Epithelial cell of esophagus (primary cell): ENCODE results near the gene STS.

Experiments
- DNase-seq: peaks from one replicate; pipeline ENCODE4 v3.0.0; 2010; ENCODE audit warnings: low read depth
- H3K4me3 ChIP-seq: 2 replicates; pipeline ENCODE4 v1.5.1; 2011; ENCODE audit warnings: mild to moderate bottlenecking, low read length, control low read depth
- TF ChIP-seq, protein P1 (sequence below): IDR thresholded peaks from 2 replicates; pipeline ENCODE4 v1.5.1; 2011; ENCODE audit warnings: low read depth, mild to moderate bottlenecking, low read length, control low read depth, inconsistent platforms; ENCODE audit not compliant: insufficient read depth; ENCODE audit errors: missing control alignments

The STS gene

DNA sequence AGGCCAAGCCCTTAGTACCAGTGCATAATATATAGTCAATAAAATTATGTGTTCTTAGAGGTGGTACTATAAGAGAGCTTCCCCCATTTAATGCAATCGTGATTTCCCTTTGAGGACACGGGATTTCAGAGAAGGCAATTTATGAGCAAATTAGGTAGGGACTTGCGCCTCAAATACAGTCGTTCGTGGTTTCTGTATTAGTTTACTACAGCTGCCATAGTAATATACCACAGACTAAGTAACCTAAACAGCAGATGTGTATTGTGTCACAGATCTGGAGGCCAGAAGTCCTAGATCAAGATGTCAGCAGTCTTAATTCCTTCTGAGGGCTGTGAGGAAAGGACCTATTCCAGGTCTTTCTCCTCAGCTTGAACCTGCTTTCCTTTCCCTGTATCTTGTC lies 1.9 kb downstream of the STS start:
- no peak for DNase-seq
- H3K4me3 ChIP-seq, result no peak overlapping the region
- TF ChIP-seq, protein P1, sequence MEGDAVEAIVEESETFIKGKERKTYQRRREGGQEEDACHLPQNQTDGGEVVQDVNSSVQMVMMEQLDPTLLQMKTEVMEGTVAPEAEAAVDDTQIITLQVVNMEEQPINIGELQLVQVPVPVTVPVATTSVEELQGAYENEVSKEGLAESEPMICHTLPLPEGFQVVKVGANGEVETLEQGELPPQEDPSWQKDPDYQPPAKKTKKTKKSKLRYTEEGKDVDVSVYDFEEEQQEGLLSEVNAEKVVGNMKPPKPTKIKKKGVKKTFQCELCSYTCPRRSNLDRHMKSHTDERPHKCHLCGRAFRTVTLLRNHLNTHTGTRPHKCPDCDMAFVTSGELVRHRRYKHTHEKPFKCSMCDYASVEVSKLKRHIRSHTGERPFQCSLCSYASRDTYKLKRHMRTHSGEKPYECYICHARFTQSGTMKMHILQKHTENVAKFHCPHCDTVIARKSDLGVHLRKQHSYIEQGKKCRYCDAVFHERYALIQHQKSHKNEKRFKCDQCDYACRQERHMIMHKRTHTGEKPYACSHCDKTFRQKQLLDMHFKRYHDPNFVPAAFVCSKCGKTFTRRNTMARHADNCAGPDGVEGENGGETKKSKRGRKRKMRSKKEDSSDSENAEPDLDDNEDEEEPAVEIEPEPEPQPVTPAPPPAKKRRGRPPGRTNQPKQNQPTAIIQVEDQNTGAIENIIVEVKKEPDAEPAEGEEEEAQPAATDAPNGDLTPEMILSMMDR, result no peak

DNA sequence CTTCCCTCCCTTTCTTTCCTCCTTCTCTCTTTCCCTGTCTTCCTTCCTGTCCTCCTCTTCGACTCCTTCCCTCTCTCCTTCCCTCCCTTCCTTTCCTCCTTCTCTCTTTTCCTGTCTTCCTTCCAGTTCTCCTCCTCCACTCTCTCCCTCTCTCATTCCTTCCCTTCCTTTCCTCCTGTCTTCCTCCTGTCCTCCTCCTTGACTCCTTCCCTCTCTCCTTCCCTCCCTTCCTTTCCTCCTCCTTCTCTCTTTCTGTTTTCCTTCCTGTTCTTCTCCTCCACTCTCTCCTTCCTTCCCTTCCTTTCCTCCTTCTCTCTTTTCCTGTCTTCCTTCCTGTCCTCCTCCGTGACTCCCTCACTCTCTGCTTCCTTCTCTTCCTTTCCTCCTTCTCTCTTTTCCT lies 5.7 kb downstream of the STS start:
- no peak for DNase-seq
- no peak overlapping the region for H3K4me3 ChIP-seq
- TF ChIP-seq, protein P1, result no peak

DNA sequence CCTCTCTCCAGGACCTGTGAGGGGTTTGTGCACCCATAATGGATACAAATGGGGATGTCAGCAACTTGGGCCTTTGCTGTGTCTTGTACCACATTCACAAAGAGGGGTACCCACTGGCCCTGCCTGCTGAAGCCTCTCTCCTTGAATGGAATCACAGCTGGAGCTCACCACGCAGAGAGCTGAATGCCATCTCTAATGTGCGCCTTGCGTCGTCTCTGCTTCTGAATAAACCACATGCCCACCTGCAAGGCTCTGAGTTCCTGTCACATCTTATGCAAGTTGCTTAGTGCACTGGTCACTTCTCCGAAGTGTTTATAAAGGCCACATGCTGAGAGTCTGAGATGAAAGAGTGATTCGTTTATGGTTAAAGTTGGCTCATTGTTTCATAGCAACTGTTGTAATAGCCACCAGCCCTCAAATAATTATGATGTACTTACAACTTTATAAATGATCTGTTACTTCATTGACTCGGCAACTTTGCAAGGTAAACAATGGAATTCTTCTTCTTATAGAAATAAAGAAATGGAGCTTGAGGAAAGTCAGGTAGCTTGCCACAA lies 6.6 kb downstream of the STS start:
- DNase-seq, result no peak
- H3K4me3 ChIP-seq, result no peak overlapping the region
- TF ChIP-seq, protein P1, result no peak

DNA sequence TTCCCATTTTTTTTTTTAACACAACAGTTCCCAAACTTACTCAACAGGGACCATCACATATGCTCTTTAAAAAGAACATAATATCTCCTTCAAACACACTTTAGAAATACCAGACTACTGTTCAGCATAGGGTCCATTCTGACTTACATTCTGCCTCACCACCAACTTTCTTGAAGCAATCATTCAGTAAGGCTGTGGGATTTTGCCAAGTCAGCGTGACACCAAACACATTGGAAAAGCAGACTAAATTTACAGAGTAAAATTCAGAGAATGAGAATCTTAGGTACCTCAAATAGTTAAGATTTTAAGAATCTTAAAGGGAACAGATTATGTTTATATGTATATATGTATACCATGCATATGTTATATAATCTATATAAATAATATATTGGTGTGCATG lies 7.7 kb downstream of the STS start:
- TF ChIP-seq, protein P1, result no peak
- H3K4me3 ChIP-seq, result no peak overlapping the region
- DNase-seq, result no peak

DNA sequence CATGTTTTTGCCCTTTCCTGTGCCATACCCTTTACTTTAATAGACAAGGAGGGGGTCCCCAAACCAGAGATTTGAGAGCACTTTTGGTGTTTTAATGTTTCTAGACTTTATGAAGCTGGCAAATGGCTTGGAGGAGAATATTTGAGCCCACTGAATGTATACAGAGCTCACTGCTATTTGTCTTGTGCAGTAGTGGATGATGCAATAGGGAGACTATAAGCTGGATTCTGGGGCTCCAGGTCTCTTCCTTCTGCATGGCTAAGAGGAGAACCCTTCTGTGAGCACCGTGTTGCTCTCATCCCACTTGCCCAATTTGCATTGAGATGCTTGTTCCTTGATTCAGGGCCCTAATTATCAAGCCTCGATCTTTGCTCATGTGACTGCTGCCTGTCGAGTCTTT lies 9.4 kb downstream of the STS start:
- TF ChIP-seq, protein P1, result no peak
- no peak overlapping the region for H3K4me3 ChIP-seq
- DNase-seq, result no peak

DNA sequence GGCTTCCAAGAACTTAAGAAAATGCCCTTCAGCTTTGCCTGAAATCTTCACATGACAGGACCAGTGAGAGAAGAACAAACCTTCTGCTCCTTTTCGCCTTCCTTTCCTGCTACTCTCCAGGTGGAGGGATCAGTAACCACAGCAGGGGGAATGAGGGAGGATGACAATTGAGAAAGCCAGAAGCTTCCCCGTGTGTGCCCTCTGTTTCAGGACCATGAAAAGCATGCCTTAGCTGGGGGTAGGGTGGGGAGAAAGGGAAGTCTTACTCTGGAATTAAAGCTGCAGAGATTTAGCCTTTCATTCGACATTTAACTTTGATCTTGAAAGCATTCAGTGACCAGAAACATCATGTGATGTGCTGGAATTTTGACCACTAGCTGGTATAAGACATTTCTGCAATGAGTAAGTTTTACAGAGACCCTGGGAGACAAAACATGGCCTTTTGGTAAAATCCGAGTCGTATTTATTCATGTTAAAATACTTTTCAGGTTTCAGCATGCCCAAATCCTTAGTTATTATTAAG lies 11.0 kb downstream of the STS start:
- DNase-seq, result no peak
- no peak overlapping the region for H3K4me3 ChIP-seq
- TF ChIP-seq, protein P1, result no peak
